Caco-2 (cell line): Measurements from ENCODE around the gene FHL1. TPM values are rescaled to one million over a fixed set of nuclear protein-coding genes. Genes with fewer than 3 reads are reported as not detected.

Experiments
- BruUV-seq: library from RNA; stranded (reverse); fragments of 400-500 nt; replicated peaks from 2 replicates; lab custom pipeline; 2021; lab: Mats Ljungman, UMichigan
- CTCF ChIA-PET: fragments of 300-600 bp; sonication (Branson Sonifier 250); formaldehyde crosslinking; loops from one replicate; lab custom pipeline; 2022; ENCODE audit warnings: antibody characterized with exemption; lab: Charles Lee
- POLR2A ChIA-PET: fragments of 300-600 bp; sonication (Branson Sonifier 250); formaldehyde crosslinking; loops from one replicate; lab custom pipeline; 2022; ENCODE audit warnings: antibody characterized with exemption; lab: Charles Lee
- DNase-seq, 2 experiments: peaks; one replicate each; pipeline versions ENCODE4 v3.0.0 to v3.0.0-alpha.2; 2020 to 2022
- H3K27me3 ChIP-seq: replicated peaks from 2 replicates; pipeline ENCODE4 v1.6.0; 2011; ENCODE audit warnings: low read length; ENCODE audit not compliant: control insufficient read depth, insufficient read depth
- H3K36me3 ChIP-seq: 2 replicates; pipeline ENCODE4 v1.5.1; 2011; ENCODE audit warnings: low read length; ENCODE audit not compliant: control insufficient read depth, insufficient read depth
- H3K4me1 ChIP-seq: fragments of 250-450 bp; sonication (Bioruptor Pico); 2 replicates; pipeline ENCODE4 v1.5.1; 2020; ENCODE audit warnings: mild to moderate bottlenecking
- H3K4me3 ChIP-seq: 2 replicates; pipeline ENCODE4 v1.5.1; 2011; ENCODE audit warnings: low read depth, mild to moderate bottlenecking, control low read depth, low read length
- H3K9me3 ChIP-seq: fragments of 250-450 bp; sonication (Bioruptor Pico); 2 replicates; pipeline ENCODE4 v1.5.1; 2020; ENCODE audit warnings: mild to moderate bottlenecking, moderate library complexity
- H3K27ac Mint-ChIP-seq: one replicate; pipeline ENCODE4 v1.8.0; 2022; ENCODE audit warnings: mixed read lengths; ENCODE audit not compliant: unreplicated experiment
- H3K27me3 Mint-ChIP-seq: one replicate; pipeline ENCODE4 v1.8.0; 2022; ENCODE audit warnings: mixed read lengths; ENCODE audit not compliant: insufficient read depth, unreplicated experiment
- H3K36me3 Mint-ChIP-seq: one replicate; pipeline ENCODE4 v1.8.0; 2022; ENCODE audit warnings: mild to moderate bottlenecking, mixed read lengths; ENCODE audit not compliant: insufficient read depth, unreplicated experiment
- H3K4me1 Mint-ChIP-seq: one replicate; pipeline ENCODE4 v1.8.0; 2022; ENCODE audit warnings: low read depth, mixed read lengths; ENCODE audit not compliant: unreplicated experiment
- H3K4me3 Mint-ChIP-seq: one replicate; pipeline ENCODE4 v1.8.0; 2022; ENCODE audit warnings: mild to moderate bottlenecking, moderate library complexity, mixed read lengths; ENCODE audit not compliant: unreplicated experiment
- H3K9me3 Mint-ChIP-seq: one replicate; pipeline ENCODE4 v1.8.0; 2022; ENCODE audit warnings: mixed read lengths; ENCODE audit not compliant: unreplicated experiment
- CTCF ChIP-seq, 2 experiments: fragments of 200-600 bp in 1 of 2; IDR thresholded peaks; 1 replicate in 1 of 2; 2 replicates in 1 of 2; pipeline versions ENCODE4 v1.5.1 to v1.8.0; 2011 to 2022; ENCODE audit warnings: antibody characterized with exemption in 1 of 2, control low read depth in 1 of 2, inconsistent platforms in 1 of 2, low read depth in 1 of 2, low read length in 1 of 2, mild to moderate bottlenecking in 1 of 2, moderate library complexity in 1 of 2; ENCODE audit not compliant: insufficient read depth in 1 of 2, severe bottlenecking in 1 of 2, unreplicated experiment in 1 of 2
- intact Hi-C: fragments of 100-400 bp; cut with micrococcal nuclease; formaldehyde crosslinking; loops from one replicate; pipeline ENCODE4 v1.10.0; 2022; ENCODE audit not compliant: unreplicated experiment
- total RNA-seq: library from RNA; stranded (reverse); gene quantifications from 2 replicates; pipeline ENCODE4 v1.2.3, GENCODE V29; 2022

Gene FHL1
- total RNA-seq, 1 experiment from 2014 or later = 0.16 TPM

- TF ChIP-seq CTCF (IDR thresholded peaks at IDR 0.05; ENCODE audit: insufficient read depth in 1 of 2, low read depth in 1 of 2, low read length in 1 of 2, severe bottlenecking in 1 of 2, unreplicated experiment in 1 of 2) = no peak
- no peaks in the 10 kb centered on the region for H3K9me3 Mint-ChIP-seq
- no peak overlapping the region for H3K27ac Mint-ChIP-seq
- no TSS peak for BruUV-seq
- H3K27me3 Mint-ChIP-seq = peaks cover 7% of the 10 kb centered on the region
- POLR2A ChIA-PET = no interaction called here
- H3K4me3 Mint-ChIP-seq = no peak overlapping the region
- Histone ChIP-seq H3K4me3 (no peak overlapping the region), H3K9me3 (no peaks in the 10 kb centered on the region), H3K4me1 (no peaks in the 10 kb centered on the region), H3K36me3 (no peaks in the 10 kb centered on the region), H3K27me3 (no peaks in the 10 kb centered on the region)
- CTCF ChIA-PET = no interaction called here
- DNase-seq = no peak
- H3K36me3 Mint-ChIP-seq = no peaks in the 10 kb centered on the region
- intact Hi-C loops = no loop called here
- H3K4me1 Mint-ChIP-seq = no peaks in the 10 kb centered on the region
Observed at GRCh38 chrX:136159611-136160025, 12.3 kb downstream of the FHL1 start.

GRCh38 chrX:136162827-136163570 is 15.7 kb downstream of the FHL1 start:
- Mint-ChIP-seq H3K27ac (no peak overlapping the region), H3K4me1 (no peaks in the 10 kb centered on the region), H3K36me3 (no peaks in the 10 kb centered on the region), H3K4me3 (no peak overlapping the region), H3K9me3 (no peaks in the 10 kb centered on the region), H3K27me3 (peaks cover 11% of the 10 kb centered on the region)
- no TSS peak for BruUV-seq
- Histone ChIP-seq H3K9me3 (no peaks in the 10 kb centered on the region), H3K4me3 (no peak overlapping the region), H3K36me3 (no peaks in the 10 kb centered on the region), H3K4me1 (no peaks in the 10 kb centered on the region), H3K27me3 (no peaks in the 10 kb centered on the region)
- intact Hi-C loops = loop anchor here (1.0 kb wide), 1 partner anchor 135 kb away; no protein-coding TSS in a partner anchor
- peak; percentile 44 to 59 for DNase-seq
- ChIA-PET POLR2A (interaction anchor here (0.6 kb wide), 1 partner anchor 31 kb away, joined by 4 read pairs; no protein-coding TSS in a partner anchor), CTCF (interaction anchor here (0.6 to 3.5 kb wide), 7 partner anchors 42 to 677 kb away, joined by 3 to 51 read pairs (median 3); no protein-coding TSS in a partner anchor)
- peak; percentile 41 to 71 for TF ChIP-seq CTCF (IDR thresholded peaks at IDR 0.05; ENCODE audit: insufficient read depth in 1 of 2, low read depth in 1 of 2, low read length in 1 of 2, severe bottlenecking in 1 of 2, unreplicated experiment in 1 of 2)

- Histone ChIP-seq H3K4me1 (no peaks in the 10 kb centered on the region), H3K4me3 (no peak overlapping the region), H3K9me3 (no peaks in the 10 kb centered on the region), H3K27me3 (no peaks in the 10 kb centered on the region), H3K36me3 (no peaks in the 10 kb centered on the region)
- H3K27me3 Mint-ChIP-seq = peaks cover 10% of the 10 kb centered on the region
- no peak for TF ChIP-seq CTCF (IDR thresholded peaks at IDR 0.05; ENCODE audit: insufficient read depth in 1 of 2, low read depth in 1 of 2, low read length in 1 of 2, severe bottlenecking in 1 of 2, unreplicated experiment in 1 of 2)
- no peak overlapping the region for H3K4me3 Mint-ChIP-seq
- DNase-seq = no peak
- ChIA-PET CTCF (interaction anchor here (1.1 to 3.5 kb wide), 2 partner anchors 109 to 135 kb away, joined by 3 to 51 read pairs; no protein-coding TSS in a partner anchor), POLR2A (interaction anchor here (0.6 kb wide), 1 partner anchor 32 kb away, joined by 4 read pairs; no protein-coding TSS in a partner anchor)
- H3K36me3 Mint-ChIP-seq = no peaks in the 10 kb centered on the region
- no peaks in the 10 kb centered on the region for H3K4me1 Mint-ChIP-seq
- no peaks in the 10 kb centered on the region for H3K9me3 Mint-ChIP-seq
- H3K27ac Mint-ChIP-seq = no peak overlapping the region
- intact Hi-C loops = loop anchor here (1.0 kb wide), 1 partner anchor 135 kb away; no protein-coding TSS in a partner anchor
- BruUV-seq = no TSS peak
Observed at GRCh38 chrX:136163689-136164088, 16.4 kb downstream of the FHL1 start.
